ENCODE measurements around the gene SCRN1.
A peak's percentile ranks its signal among the peaks of the same experiment; 100 is the strongest.
"Not testable (repeated sequence)": the region's sequence is repeated elsewhere in the genome, so short reads cannot be mapped to it uniquely, and the experiment has no call there.

Gene SCRN1

GRCh38 chr7:29962035-29962434, 27.6 kb downstream of the SCRN1 start:
- Histone ChIP-seq H2BK15ac (ENCODE audit: low read depth, poor library complexity, severe bottlenecking) (no peak overlapping the region), H3K9me3 (ENCODE audit: control insufficient read depth, low read length) (no peaks in the 10 kb centered on the region), H3K4me2 (ENCODE audit: low read length, poor library complexity, severe bottlenecking) (no peak overlapping the region), H3K79me1 (replicated peaks; ENCODE audit: low read length, poor library complexity, severe bottlenecking) (peaks cover 38% of the 10 kb centered on the region), H2BK120ac (ENCODE audit: low read depth, low read length) (no peak overlapping the region), H3K27ac (ENCODE audit: low read length, poor library complexity, severe bottlenecking) (no peak overlapping the region), H3K4me3 (ENCODE audit: insufficient read depth in 1 of 2, low read depth in 1 of 2, low read length in 2 of 2) (no peak overlapping the region), H3K9ac (ENCODE audit: low read length) (no peak overlapping the region), H2AK5ac (ENCODE audit: low read length, severe bottlenecking) (no peak overlapping the region), H3K14ac (ENCODE audit: low read length in 2 of 2) (no peak overlapping the region), H4K8ac (ENCODE audit: low read length) (no peak overlapping the region), H3K36me3 (ENCODE audit: control insufficient read depth in 1 of 2, insufficient read depth in 2 of 2, low read depth in 1 of 2, low read length in 2 of 2) (peaks cover 8 to 60% of the 10 kb centered on the region in 2 experiments), H2AFZ (ENCODE audit: low read depth, low read length) (no peak overlapping the region), H3K27me3 (ENCODE audit: control insufficient read depth in 1 of 2, insufficient read depth in 1 of 2, low read length in 2 of 2) (no peaks in the 10 kb centered on the region), H3K4me1 (ENCODE audit: control insufficient read depth, insufficient read depth, low read depth, low read length) (peaks cover 6% of the 10 kb centered on the region), H2BK5ac (ENCODE audit: low read depth, low read length, poor library complexity, severe bottlenecking) (no peak overlapping the region), H4K91ac (ENCODE audit: low read length) (no peak overlapping the region), H3K4ac (ENCODE audit: low read depth in 1 of 2, low read length in 2 of 2) (no peak overlapping the region), H2BK12ac (ENCODE audit: low read length in 2 of 2) (no peak overlapping the region), H3K18ac (ENCODE audit: low read depth in 1 of 2, low read length in 2 of 2) (no peak overlapping the region), H3K23ac (ENCODE audit: low read length in 2 of 2) (no peak overlapping the region)
- DNase-seq, result no peak
- 90% methylated on average over 1 of the region's 1 CpG for WGBS

GRCh38 chr7:29961611-29962010, 28.0 kb downstream of the SCRN1 start:
- not testable (repeated sequence) for H2BK120ac ChIP-seq (ENCODE audit: low read depth, low read length); H3K27me3 ChIP-seq (ENCODE audit: control insufficient read depth in 1 of 2, insufficient read depth in 1 of 2, low read length in 2 of 2)

GRCh38 chr7:29958667-29959358, 30.8 kb downstream of the SCRN1 start:
- Histone ChIP-seq H3K4me1 (ENCODE audit: control insufficient read depth, insufficient read depth, low read depth, low read length) (peaks cover 9% of the 10 kb centered on the region), H3K4me2 (ENCODE audit: low read length, poor library complexity, severe bottlenecking) (no peak overlapping the region), H2BK12ac (ENCODE audit: low read length in 2 of 2) (no peak overlapping the region), H2AFZ (ENCODE audit: low read depth, low read length) (no peak overlapping the region), H3K4me3 (ENCODE audit: insufficient read depth in 1 of 2, low read depth in 1 of 2, low read length in 2 of 2) (no peak overlapping the region), H3K36me3 (ENCODE audit: control insufficient read depth in 1 of 2, insufficient read depth in 2 of 2, low read depth in 1 of 2, low read length in 2 of 2) (peaks cover 16 to 49% of the 10 kb centered on the region in 2 experiments), H2AK5ac (ENCODE audit: low read length, severe bottlenecking) (no peak overlapping the region), H2BK120ac (ENCODE audit: low read depth, low read length) (no peak overlapping the region), H3K23ac (ENCODE audit: low read length in 2 of 2) (no peak overlapping the region), H3K79me1 (replicated peaks; ENCODE audit: low read length, poor library complexity, severe bottlenecking) (peaks cover 46% of the 10 kb centered on the region), H3K4ac (ENCODE audit: low read depth in 1 of 2, low read length in 2 of 2) (no peak overlapping the region), H3K18ac (ENCODE audit: low read depth in 1 of 2, low read length in 2 of 2) (no peak overlapping the region), H3K27ac (ENCODE audit: low read length, poor library complexity, severe bottlenecking) (no peak overlapping the region), H2BK5ac (ENCODE audit: low read depth, low read length, poor library complexity, severe bottlenecking) (no peak overlapping the region), H3K9ac (ENCODE audit: low read length) (no peak overlapping the region), H4K91ac (ENCODE audit: low read length) (no peak overlapping the region), H2BK15ac (ENCODE audit: low read depth, poor library complexity, severe bottlenecking) (no peak overlapping the region), H3K14ac (ENCODE audit: low read length in 2 of 2) (no peak overlapping the region), H4K8ac (ENCODE audit: low read length) (no peak overlapping the region), H3K9me3 (ENCODE audit: control insufficient read depth, low read length) (no peaks in the 10 kb centered on the region), H3K27me3 (ENCODE audit: control insufficient read depth in 1 of 2, insufficient read depth in 1 of 2, low read length in 2 of 2) (no peaks in the 10 kb centered on the region)
- DNase-seq, result no peak
- WGBS, result 97% methylated on average over 7 of the region's 8 CpGs

More at GRCh38 chr7:29961611-29962010, 28.0 kb downstream of the SCRN1 start:
- H3K23ac ChIP-seq (ENCODE audit: low read length in 2 of 2); DNase-seq; H3K4me1 ChIP-seq (ENCODE audit: control insufficient read depth, insufficient read depth, low read depth, low read length); H2BK12ac ChIP-seq (ENCODE audit: low read length in 2 of 2); H2AFZ ChIP-seq (ENCODE audit: low read depth, low read length); H3K4me3 ChIP-seq (ENCODE audit: insufficient read depth in 1 of 2, low read depth in 1 of 2, low read length in 2 of 2); H3K9me3 ChIP-seq (ENCODE audit: control insufficient read depth, low read length); H3K4me2 ChIP-seq (ENCODE audit: low read length, poor library complexity, severe bottlenecking); H3K4ac ChIP-seq (ENCODE audit: low read depth in 1 of 2, low read length in 2 of 2); H4K91ac ChIP-seq (ENCODE audit: low read length); H2BK5ac ChIP-seq (ENCODE audit: low read depth, low read length, poor library complexity, severe bottlenecking); H2AK5ac ChIP-seq (ENCODE audit: low read length, severe bottlenecking); H3K18ac ChIP-seq (ENCODE audit: low read depth in 1 of 2, low read length in 2 of 2); H3K14ac ChIP-seq (ENCODE audit: low read length in 2 of 2); H3K27ac ChIP-seq (ENCODE audit: low read length, poor library complexity, severe bottlenecking); H3K9ac ChIP-seq (ENCODE audit: low read length); H4K8ac ChIP-seq (ENCODE audit: low read length); H2BK15ac ChIP-seq (ENCODE audit: low read depth, poor library complexity, severe bottlenecking): not testable (repeated sequence)
- 100% methylated on average over 5 of the region's 19 CpGs for WGBS
- Histone ChIP-seq H3K79me1 (replicated peaks; ENCODE audit: low read length, poor library complexity, severe bottlenecking) (peaks cover 40% of the 10 kb centered on the region), H3K36me3 (ENCODE audit: control insufficient read depth in 1 of 2, insufficient read depth in 2 of 2, low read depth in 1 of 2, low read length in 2 of 2) (peaks cover 8 to 55% of the 10 kb centered on the region in 2 experiments)

- H3K4me3 ChIP-seq (ENCODE audit: insufficient read depth in 1 of 2, low read depth in 1 of 2, low read length in 2 of 2), result no peak overlapping the region
- H2AK5ac ChIP-seq (ENCODE audit: low read length, severe bottlenecking), result peak overlapping the region; percentile 32
- 97% methylated on average over 7 of the region's 9 CpGs for WGBS
These were observed 31.9 kb downstream of the SCRN1 start for GRCh38 chr7:29957521-29958310.

More at GRCh38 chr7:29957521-29958310, 31.9 kb downstream of the SCRN1 start:
- Histone ChIP-seq H3K4me1 (ENCODE audit: control insufficient read depth, insufficient read depth, low read depth, low read length) (peaks cover 9% of the 10 kb centered on the region), H2AFZ (ENCODE audit: low read depth, low read length) (no peak overlapping the region), H4K8ac (ENCODE audit: low read length) (no peak overlapping the region), H2BK12ac (ENCODE audit: low read length in 2 of 2) (no peak overlapping the region), H2BK5ac (ENCODE audit: low read depth, low read length, poor library complexity, severe bottlenecking) (no peak overlapping the region), H3K27me3 (ENCODE audit: control insufficient read depth in 1 of 2, insufficient read depth in 1 of 2, low read length in 2 of 2) (no peaks in the 10 kb centered on the region), H3K79me1 (replicated peaks; ENCODE audit: low read length, poor library complexity, severe bottlenecking) (peaks cover 44% of the 10 kb centered on the region), H3K4me2 (ENCODE audit: low read length, poor library complexity, severe bottlenecking) (no peak overlapping the region), H3K18ac (ENCODE audit: low read depth in 1 of 2, low read length in 2 of 2) (peak overlapping the region in 1 of 2 experiments; percentile 5), H3K4ac (ENCODE audit: low read depth in 1 of 2, low read length in 2 of 2) (no peak overlapping the region), H3K9me3 (ENCODE audit: control insufficient read depth, low read length) (no peaks in the 10 kb centered on the region), H3K23ac (ENCODE audit: low read length in 2 of 2) (no peak overlapping the region), H2BK15ac (ENCODE audit: low read depth, poor library complexity, severe bottlenecking) (no peak overlapping the region), H4K91ac (ENCODE audit: low read length) (no peak overlapping the region), H2BK120ac (ENCODE audit: low read depth, low read length) (no peak overlapping the region), H3K27ac (ENCODE audit: low read length, poor library complexity, severe bottlenecking) (no peak overlapping the region), H3K9ac (ENCODE audit: low read length) (peak overlapping the region; percentile 17), H3K36me3 (ENCODE audit: control insufficient read depth in 1 of 2, insufficient read depth in 2 of 2, low read depth in 1 of 2, low read length in 2 of 2) (peaks cover 16 to 46% of the 10 kb centered on the region in 2 experiments), H3K14ac (ENCODE audit: low read length in 2 of 2) (no peak overlapping the region)
- DNase-seq, result no peak
